NCI-H2107 treated with DMSO at 0.1 percent for 48 hours (cell line): ENCODE data around the gene CCDC127.
"Not testable (repeated sequence)": the region's sequence is repeated elsewhere in the genome, so short reads cannot be mapped to it uniquely, and the experiment has no call there.

ENCODE experiments used
- DNase-seq: peaks from one replicate; lab custom pipeline; 2025; ENCODE audit not compliant: unreplicated experiment; lab: John Stamatoyannopoulos, UW

CCDC127 gene

GRCh38 chr5:217494-218456 lies at the start of gene CCDC127, which contains the start of gene SDHA:
CCDC127 (minus strand) TSS chr5:218153; CDS start chr5:216849, 1,304 bp downstream.
SDHA (plus strand) TSS chr5:218320; CDS start chr5:218356, 36 bp downstream.
- DNase-seq = peak; percentile 90

GRCh38 chr5:267716-268115 lies 49.8 kb upstream of the CCDC127 start:
- no peak for DNase-seq

GRCh38 chr5:266311-267026 lies 48.5 kb upstream of the CCDC127 start:
- DNase-seq = not testable (repeated sequence)

- DNase-seq = no peak
Measured at GRCh38 chr5:264338-264737, 46.4 kb upstream of the CCDC127 start.

- not testable (repeated sequence) for DNase-seq
Measured at GRCh38 chr5:263275-263974, 45.5 kb upstream of the CCDC127 start.

- no peak for DNase-seq
Measured at GRCh38 chr5:257148-257547, 39.2 kb upstream of the CCDC127 start.

GRCh38 chr5:256347-256746 lies 38.4 kb upstream of the CCDC127 start:
- DNase-seq = not testable (repeated sequence)

- not testable (repeated sequence) for DNase-seq
Measured at GRCh38 chr5:255116-255515, 37.2 kb upstream of the CCDC127 start.

GRCh38 chr5:254322-254721 lies 36.4 kb upstream of the CCDC127 start:
- DNase-seq = not testable (repeated sequence)

- DNase-seq = no peak
Measured at GRCh38 chr5:252546-252945, 34.6 kb upstream of the CCDC127 start.

GRCh38 chr5:251975-252374 lies 34.0 kb upstream of the CCDC127 start:
- not testable (repeated sequence) for DNase-seq

- DNase-seq = not testable (repeated sequence)
Measured at GRCh38 chr5:251538-251937, 33.6 kb upstream of the CCDC127 start.

- DNase-seq = not testable (repeated sequence)
Measured at GRCh38 chr5:251016-251415, 33.1 kb upstream of the CCDC127 start.

GRCh38 chr5:250396-250795 lies 32.4 kb upstream of the CCDC127 start:
- not testable (repeated sequence) for DNase-seq

- not testable (repeated sequence) for DNase-seq
Measured at GRCh38 chr5:245717-246116, 27.8 kb upstream of the CCDC127 start.

GRCh38 chr5:243683-244367 lies 25.9 kb upstream of the CCDC127 start:
- not testable (repeated sequence) for DNase-seq

- DNase-seq = not testable (repeated sequence)
Measured at GRCh38 chr5:241045-241669, 23.2 kb upstream of the CCDC127 start.

- not testable (repeated sequence) for DNase-seq
Measured at GRCh38 chr5:240550-240949, 22.6 kb upstream of the CCDC127 start.

- not testable (repeated sequence) for DNase-seq
Measured at GRCh38 chr5:237931-238330, 20.0 kb upstream of the CCDC127 start.

GRCh38 chr5:235527-235926 lies 17.6 kb upstream of the CCDC127 start:
- DNase-seq = not testable (repeated sequence)
